Panc1 (cell line): Measurements from ENCODE around the gene TMEM63C.

Experiments used
- CTCF ChIP-seq: fragments of 450-650 bp; IDR thresholded peaks from 2 replicates; pipeline ENCODE4 v1.5.1; 2017; ENCODE audit warnings: mild to moderate bottlenecking
- POLR2AphosphoS5 ChIP-seq: IDR thresholded peaks from 2 replicates; pipeline ENCODE4 v1.6.1; 2012; ENCODE audit warnings: mild to moderate bottlenecking, low read depth, low read length, moderate library complexity
- REST ChIP-seq, 2 experiments: IDR thresholded peaks; 2 replicates each; pipeline ENCODE4 v1.6.1; 2011 to 2012; ENCODE audit warnings: low read depth in 2 of 2, control low read depth in 1 of 2, low read length in 1 of 2, mild to moderate bottlenecking in 1 of 2, moderate library complexity in 1 of 2; ENCODE audit not compliant: insufficient read depth in 1 of 2
- SIN3A ChIP-seq: IDR thresholded peaks from 2 replicates; pipeline ENCODE4 v1.6.1; 2012; ENCODE audit warnings: low read depth, mild to moderate bottlenecking, low read length, moderate library complexity, borderline replicate concordance; ENCODE audit not compliant: insufficient read depth
- TCF7L2 ChIP-seq: IDR thresholded peaks from 2 replicates; pipeline ENCODE4 v1.6.1; 2011; ENCODE audit warnings: mild to moderate bottlenecking, low read depth, low read length, inconsistent platforms

GRCh38 chr14:77245820-77246219 is 64.2 kb downstream of the TMEM63C start:
- TF ChIP-seq POLR2AphosphoS5 = no peak
- TF ChIP-seq CTCF = no peak
- TF ChIP-seq REST (IDR thresholded peaks at IDR 0.05; ENCODE audit: insufficient read depth in 1 of 2, low read depth in 2 of 2, low read length in 1 of 2) = no peak
- no peak for TF ChIP-seq SIN3A
- TF ChIP-seq TCF7L2 = no peak
